Uterus (tissue), 4 donors: ENCODE data around the gene SLC25A4. TPM values are rescaled to one million over a fixed set of nuclear protein-coding genes. Genes with fewer than 3 reads are reported as not detected.

Experiments used
- DNase-seq, 2 donors: peaks; one replicate each; pipeline ENCODE4 v3.0.0-alpha.2; 2019 to 2020
- H3K27ac ChIP-seq, 2 donors: fragments of 200-600 bp; sonication (generic); 1 replicate in 1 of 2; 2 replicates in 1 of 2; pipeline ENCODE4 v1.5.1; 2016 to 2018
- H3K27me3 ChIP-seq, 2 donors: fragments of 200-600 bp; sonication (generic); one replicate each; pipeline ENCODE4 v1.5.1; 2018 to 2019; ENCODE audit warnings: control low read depth in 1 of 2
- H3K36me3 ChIP-seq, 2 donors: fragments of 200-600 bp; sonication (generic); one replicate each; pipeline ENCODE4 v1.5.1; 2019; ENCODE audit warnings: control low read depth in 1 of 2
- H3K4me1 ChIP-seq, 2 donors: fragments of 200-600 bp; sonication (generic); one replicate each; pipeline ENCODE4 v1.5.1; 2018 to 2019; ENCODE audit warnings: control low read depth in 1 of 2
- H3K4me3 ChIP-seq, 2 donors: fragments of 200-600 bp; sonication (generic); 1 replicate in 1 of 2; 2 replicates in 1 of 2; pipeline ENCODE4 v1.5.1; 2018 to 2019; ENCODE audit warnings: mild to moderate bottlenecking in 1 of 2
- H3K9me3 ChIP-seq, 2 donors: fragments of 200-600 bp; sonication (generic); one replicate each; pipeline ENCODE4 v1.5.1; 2019; ENCODE audit warnings: control low read depth in 1 of 2
- POLR2A ChIP-seq, 2 donors: fragments of 450-650 bp; IDR thresholded peaks; one replicate each; pipeline ENCODE4 v1.6.1; 2016; ENCODE audit warnings: antibody characterized with exemption in 2 of 2, mild to moderate bottlenecking in 1 of 2, moderate library complexity in 1 of 2
- intact Hi-C: fragments of 100-400 bp; cut with DNase I; formaldehyde crosslinking; loops from one replicate; pipeline ENCODE4 v1.15.1; 2023; ENCODE audit warnings: low total_unique reads
- total RNA-seq, 4 donors: library from RNA; depleted of rRNA in 3 of 4; stranded (reverse); fragments of >200 nt in 3 of 4; gene quantifications; one replicate each; pipeline versions ENCODE4 v1.1.0 to v1.2.4, GENCODE V29; 2014 to 2023
- TF ChIP-seq, protein P1 (sequence below), 4 experiments: fragments of 200-600 bp in 2 of 4; fragments of 450-650 bp in 2 of 4; sonication (generic) in 2 of 4; IDR thresholded peaks; one replicate each; pipeline ENCODE4 v1.5.1; 2016 to 2019; ENCODE audit warnings: antibody characterized with exemption in 4 of 4, mild to moderate bottlenecking in 2 of 4, moderate library complexity in 1 of 4
- donor health status: DM: yes; HTN: yes; CAD: no.

The SLC25A4 gene
- total RNA-seq, 4 donors from 2014 or later, result 9.5 to 24.4 (median 14.4) TPM

DNA sequence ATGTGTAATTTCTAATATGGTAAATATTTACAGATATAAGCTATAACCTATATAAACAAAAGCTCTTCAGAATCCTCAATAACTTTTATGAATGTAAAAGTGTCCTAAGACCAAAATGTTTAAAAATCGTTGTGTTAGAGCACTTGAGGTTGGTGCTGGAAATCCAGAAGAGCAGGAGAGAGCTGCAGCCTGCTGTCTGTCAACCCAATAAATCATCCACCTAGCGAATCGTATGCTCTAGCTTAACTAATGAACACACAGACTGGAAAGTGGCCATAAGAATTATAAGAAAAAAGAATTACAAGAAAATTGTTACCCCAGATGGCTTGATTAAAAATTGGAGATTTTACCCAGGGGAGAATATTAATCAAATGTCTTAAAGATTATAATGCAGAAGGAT lies 43.7 kb downstream of the SLC25A4 start:
- no peaks in the 10 kb centered on the region for H3K27me3 ChIP-seq
- H3K9me3 ChIP-seq, result no peaks in the 10 kb centered on the region
- H3K36me3 ChIP-seq, result no peaks in the 10 kb centered on the region
- no peak for DNase-seq
- H3K4me1 ChIP-seq, result no peaks in the 10 kb centered on the region
- no peak overlapping the region for H3K4me3 ChIP-seq
- TF ChIP-seq, protein P1, sequence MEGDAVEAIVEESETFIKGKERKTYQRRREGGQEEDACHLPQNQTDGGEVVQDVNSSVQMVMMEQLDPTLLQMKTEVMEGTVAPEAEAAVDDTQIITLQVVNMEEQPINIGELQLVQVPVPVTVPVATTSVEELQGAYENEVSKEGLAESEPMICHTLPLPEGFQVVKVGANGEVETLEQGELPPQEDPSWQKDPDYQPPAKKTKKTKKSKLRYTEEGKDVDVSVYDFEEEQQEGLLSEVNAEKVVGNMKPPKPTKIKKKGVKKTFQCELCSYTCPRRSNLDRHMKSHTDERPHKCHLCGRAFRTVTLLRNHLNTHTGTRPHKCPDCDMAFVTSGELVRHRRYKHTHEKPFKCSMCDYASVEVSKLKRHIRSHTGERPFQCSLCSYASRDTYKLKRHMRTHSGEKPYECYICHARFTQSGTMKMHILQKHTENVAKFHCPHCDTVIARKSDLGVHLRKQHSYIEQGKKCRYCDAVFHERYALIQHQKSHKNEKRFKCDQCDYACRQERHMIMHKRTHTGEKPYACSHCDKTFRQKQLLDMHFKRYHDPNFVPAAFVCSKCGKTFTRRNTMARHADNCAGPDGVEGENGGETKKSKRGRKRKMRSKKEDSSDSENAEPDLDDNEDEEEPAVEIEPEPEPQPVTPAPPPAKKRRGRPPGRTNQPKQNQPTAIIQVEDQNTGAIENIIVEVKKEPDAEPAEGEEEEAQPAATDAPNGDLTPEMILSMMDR (IDR thresholded peaks at IDR 0.05), result no peak
- no peak for TF ChIP-seq POLR2A (IDR thresholded peaks at IDR 0.05)
- H3K27ac ChIP-seq, result no peak overlapping the region
- intact Hi-C loops, result no loop called here

DNA sequence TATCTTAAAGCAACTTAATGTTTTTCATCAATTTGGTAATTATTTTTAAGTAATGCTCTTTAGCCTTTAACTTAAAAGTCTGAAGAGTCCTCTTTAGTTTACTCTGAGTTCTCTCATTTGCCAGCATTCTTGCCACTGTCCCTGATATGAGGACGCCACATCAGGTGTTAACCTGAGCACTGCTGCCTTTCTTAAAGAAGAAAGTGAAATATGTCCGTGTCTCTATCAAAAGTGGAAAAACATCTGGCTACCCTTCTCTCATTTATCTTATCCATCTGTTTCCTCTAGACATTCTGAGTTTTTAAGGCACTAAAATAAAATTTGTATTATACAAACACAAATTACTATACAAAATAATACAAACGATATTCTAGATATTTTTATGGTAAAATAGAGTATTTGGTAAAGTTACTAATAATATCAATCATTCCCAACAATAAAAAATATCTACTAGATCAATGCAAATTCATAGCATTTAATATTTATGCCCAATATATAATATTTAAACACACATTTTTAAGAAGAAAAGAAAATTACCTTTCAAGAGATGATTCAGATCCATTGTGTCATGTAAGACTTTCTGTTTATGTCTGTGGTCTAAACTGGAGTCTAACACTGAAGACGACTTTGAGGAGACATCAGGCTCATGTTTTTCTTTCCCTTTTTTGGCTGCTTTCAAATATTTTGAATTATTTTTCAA lies 46.7 kb downstream of the SLC25A4 start:
- DNase-seq, result no peak
- no peak overlapping the region for H3K27ac ChIP-seq
- no peaks in the 10 kb centered on the region for H3K9me3 ChIP-seq
- TF ChIP-seq, protein P1 (IDR thresholded peaks at IDR 0.05), result no peak
- no peak for TF ChIP-seq POLR2A (IDR thresholded peaks at IDR 0.05)
- no peak overlapping the region for H3K4me3 ChIP-seq
- H3K36me3 ChIP-seq, result no peaks in the 10 kb centered on the region
- no peaks in the 10 kb centered on the region for H3K4me1 ChIP-seq
- H3K27me3 ChIP-seq, result no peaks in the 10 kb centered on the region
- intact Hi-C loops, result no loop called here

DNA sequence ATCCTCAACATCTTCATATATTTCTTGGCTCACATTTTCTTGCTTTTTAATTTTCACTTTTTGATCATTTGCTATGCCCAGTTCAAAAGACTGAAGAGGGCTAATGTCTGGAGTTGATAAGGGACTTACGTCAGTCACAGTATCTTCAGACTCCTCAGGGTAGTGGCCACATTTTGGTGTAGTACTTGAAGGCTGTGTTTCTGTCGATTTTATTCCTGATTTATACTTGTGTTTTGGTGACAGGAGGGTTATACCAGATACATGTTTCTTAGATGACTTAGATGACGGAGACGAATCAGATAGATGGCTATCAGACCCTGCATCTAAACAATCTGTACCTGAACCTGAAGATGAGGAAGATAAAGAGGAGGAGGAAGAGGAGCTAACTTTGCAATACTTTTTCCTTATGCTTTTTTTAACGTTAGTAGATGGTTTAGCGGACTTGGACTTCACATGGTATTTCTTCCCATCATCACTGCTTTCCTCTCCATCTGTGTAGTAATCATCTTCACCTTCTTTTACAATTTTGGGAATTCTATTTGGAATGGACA lies 47.3 kb downstream of the SLC25A4 start:
- no peaks in the 10 kb centered on the region for H3K4me1 ChIP-seq
- H3K27me3 ChIP-seq, result no peaks in the 10 kb centered on the region
- TF ChIP-seq, protein P1 (IDR thresholded peaks at IDR 0.05), result no peak
- no peak for TF ChIP-seq POLR2A (IDR thresholded peaks at IDR 0.05)
- no peaks in the 10 kb centered on the region for H3K9me3 ChIP-seq
- no peaks in the 10 kb centered on the region for H3K36me3 ChIP-seq
- H3K4me3 ChIP-seq, result no peak overlapping the region
- no peak overlapping the region for H3K27ac ChIP-seq
- no peak for DNase-seq
- intact Hi-C loops, result no loop called here

DNA sequence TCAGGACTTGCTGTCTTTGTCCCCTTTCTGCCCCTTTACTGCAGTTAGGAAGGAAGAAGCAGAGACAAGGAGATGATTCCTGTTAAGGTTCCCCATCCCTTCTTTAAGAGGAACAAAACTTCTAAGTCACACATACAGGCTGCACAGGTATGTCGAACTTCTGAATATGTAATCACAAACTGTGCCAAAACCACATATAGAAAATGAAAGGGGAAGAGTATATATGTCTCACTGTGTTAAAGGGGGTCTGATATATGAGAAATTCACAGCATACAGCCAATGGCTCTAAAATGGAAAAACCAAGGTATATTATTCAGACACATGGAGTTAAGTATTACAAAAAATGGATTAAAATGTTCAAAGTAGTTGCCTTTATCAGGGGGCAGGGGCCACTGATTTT lies 49.0 kb downstream of the SLC25A4 start:
- intact Hi-C loops, result no loop called here

More for the DNA sequence above, 49.0 kb downstream of the SLC25A4 start:
- Histone ChIP-seq H3K4me3 (no peak overlapping the region), H3K27ac (no peak overlapping the region), H3K4me1 (no peaks in the 10 kb centered on the region), H3K27me3 (no peaks in the 10 kb centered on the region), H3K9me3 (no peaks in the 10 kb centered on the region), H3K36me3 (no peaks in the 10 kb centered on the region)
- DNase-seq, result no peak
- TF ChIP-seq, protein P1 (IDR thresholded peaks at IDR 0.05), result no peak
- no peak for TF ChIP-seq POLR2A (IDR thresholded peaks at IDR 0.05)
